HCT116 (cell line): ENCODE results near the gene NFIA. TPM values are rescaled to one million over a fixed set of nuclear protein-coding genes. Genes with fewer than 3 reads are reported as not detected.
A peak's percentile ranks its signal among the peaks of the same experiment; 100 is the strongest.

Experiments
- ATAC-seq: fragments of 200-7000 bp; cut with Tn5 transposase; 2 replicates; pipeline ENCODE4 v1.9.1; 2020; ENCODE audit warnings: mild to moderate bottlenecking, moderate library complexity
- BruUV-seq: library from RNA; stranded (reverse); fragments of 400-500 nt; replicated peaks from 2 replicates; lab custom pipeline; 2021; lab: Mats Ljungman, UMichigan
- CTCF ChIA-PET: fragments of 300-600 bp; sonication (Branson Sonifier 250); formaldehyde crosslinking; loops from one replicate; lab custom pipeline; 2021; ENCODE audit warnings: antibody characterized with exemption; lab: Charles Lee
- POLR2A ChIA-PET: fragments of 300-600, 350-600 bp; sonication (Branson Sonifier 250); formaldehyde crosslinking; loops from one replicate; lab custom pipeline; 2021; ENCODE audit warnings: antibody characterized with exemption; lab: Charles Lee
- RAD21 ChIA-PET, 2 experiments: fragments of 300-600 bp; sonication (Branson Sonifier 250); formaldehyde crosslinking; loops; one replicate each; lab custom pipeline; 2023; ENCODE audit warnings: low total read pairs in 2 of 2; ENCODE audit not compliant: uncharacterized antibody in 2 of 2, unreplicated experiment in 2 of 2, low non-redundant PET in 1 of 2; lab: Charles Lee
- DNase-seq: peaks from one replicate; pipeline ENCODE4 v3.0.0-alpha.2; 2010; ENCODE audit warnings: low read depth, low spot score
- H2AFZ ChIP-seq: fragments of 200-600 bp; shearing (Covaris generic), sonication (generic); 2 replicates; pipeline ENCODE4 v1.6.1; 2017; ENCODE audit warnings: low read depth, mixed run types, mixed read lengths, antibody characterized with exemption, low read length; ENCODE audit not compliant: poor library complexity, severe bottlenecking
- H3K27ac ChIP-seq: 2 replicates; pipeline ENCODE4 v1.5.1; 2012; ENCODE audit warnings: low read depth, low read length
- H3K27me3 ChIP-seq: fragments of 200-600 bp; sonication (generic); 2 replicates; pipeline ENCODE4 v1.6.1; 2016; ENCODE audit warnings: mixed run types, low read length, mixed read lengths; ENCODE audit not compliant: insufficient read depth
- H3K36me3 ChIP-seq, 2 experiments: fragments of 200-500 bp in 1 of 2; fragments of 200-600 bp in 1 of 2; sonication (Bioruptor generic) in 1 of 2; sonication (generic) in 1 of 2; 2 replicates each; pipeline versions ENCODE4 v1.5.1 to v1.6.1; 2014 to 2016; ENCODE audit warnings: low read length in 2 of 2, inconsistent platforms in 1 of 2, mixed read lengths in 1 of 2, mixed run types in 1 of 2; ENCODE audit not compliant: insufficient read depth in 2 of 2, control insufficient read depth in 1 of 2
- H3K4me1 ChIP-seq, 2 experiments: fragments of 200-600 bp in 1 of 2; sonication (generic) in 1 of 2; 2 replicates each; pipeline versions ENCODE4 v1.5.1 to v1.6.1; 2012 to 2017; ENCODE audit warnings: low read length in 2 of 2, inconsistent platforms in 1 of 2, mild to moderate bottlenecking in 1 of 2, mixed read lengths in 1 of 2, mixed run types in 1 of 2, moderate library complexity in 1 of 2; ENCODE audit not compliant: insufficient read depth in 2 of 2, control insufficient read depth in 1 of 2
- H3K4me2 ChIP-seq: fragments of 200-600 bp; sonication (generic); 2 replicates; pipeline ENCODE4 v1.6.1; 2017; ENCODE audit warnings: mixed run types, low read length, mixed read lengths
- H3K4me3 ChIP-seq, 2 experiments: fragments of 200-600 bp in 1 of 2; sonication (generic) in 1 of 2; replicated peaks in 1 of 2; 2 replicates each; pipeline ENCODE4 v1.5.1; 2011 to 2016; ENCODE audit warnings: low read length in 2 of 2, control low read depth in 1 of 2, low read depth in 1 of 2, mild to moderate bottlenecking in 1 of 2, mixed read lengths in 1 of 2, mixed run types in 1 of 2
- H3K79me2 ChIP-seq: fragments of 200-600 bp; sonication (generic); 2 replicates; pipeline ENCODE4 v1.6.1; 2017; ENCODE audit warnings: mild to moderate bottlenecking, mixed run types, low read length, moderate library complexity, mixed read lengths; ENCODE audit not compliant: insufficient read depth
- H3K9ac ChIP-seq: fragments of 200-600 bp; sonication (generic); 2 replicates; pipeline ENCODE4 v1.6.1; 2016; ENCODE audit warnings: low read length, mixed read lengths
- H3K9me2 ChIP-seq: fragments of 200-600 bp; sonication (generic), shearing (Covaris generic); 2 replicates; pipeline ENCODE4 v1.6.1; 2017; ENCODE audit warnings: mixed run types, mild to moderate bottlenecking, moderate library complexity; ENCODE audit not compliant: insufficient read depth
- H3K9me3 ChIP-seq, 2 experiments: fragments of 200-500 bp in 1 of 2; fragments of 200-600 bp in 1 of 2; sonication (Bioruptor generic) in 1 of 2; sonication (generic) in 1 of 2; 2 replicates each; pipeline ENCODE4 v1.6.1; 2014 to 2017; ENCODE audit warnings: low read length in 2 of 2, mixed read lengths in 2 of 2, inconsistent platforms in 1 of 2, low read depth in 1 of 2, mild to moderate bottlenecking in 1 of 2, mixed run types in 1 of 2, moderate library complexity in 1 of 2; ENCODE audit not compliant: control insufficient read depth in 1 of 2, insufficient read depth in 1 of 2
- H4K20me1 ChIP-seq: fragments of 200-600 bp; sonication (generic), shearing (Covaris generic); 2 replicates; pipeline ENCODE4 v1.6.1; 2017; ENCODE audit warnings: mixed run types, mild to moderate bottlenecking, moderate library complexity; ENCODE audit not compliant: insufficient read depth
- CBX3 ChIP-seq: IDR thresholded peaks from 2 replicates; pipeline ENCODE4 v1.6.1; 2012; ENCODE audit warnings: low read depth
- CEBPB ChIP-seq: IDR thresholded peaks from 2 replicates; pipeline ENCODE4 v1.6.1; 2012; ENCODE audit warnings: low read depth
- EGR1 ChIP-seq: IDR thresholded peaks from 2 replicates; pipeline ENCODE4 v1.6.1; 2012; ENCODE audit warnings: low read depth
- ELF1 ChIP-seq: IDR thresholded peaks from 2 replicates; pipeline ENCODE4 v1.6.1; 2012; ENCODE audit warnings: low read depth, borderline replicate concordance
- EZH2 ChIP-seq: fragments of 200-600 bp; sonication (generic); IDR thresholded peaks from 2 replicates; pipeline ENCODE4 v1.6.1; 2017; ENCODE audit warnings: antibody characterized with exemption, mixed run types
- FOSL1 ChIP-seq: IDR thresholded peaks from 2 replicates; pipeline ENCODE4 v1.6.1; 2012; ENCODE audit warnings: low read depth
- JUND ChIP-seq: IDR thresholded peaks from 2 replicates; pipeline ENCODE4 v1.6.1; 2012
- SIN3A ChIP-seq: IDR thresholded peaks from 2 replicates; pipeline ENCODE4 v1.6.1; 2012; ENCODE audit warnings: low read depth
- SRF ChIP-seq: IDR thresholded peaks from 2 replicates; pipeline ENCODE4 v1.6.1; 2012; ENCODE audit warnings: low read depth
- TCF7L2 ChIP-seq: IDR thresholded peaks from 2 replicates; pipeline ENCODE4 v1.7.0; 2011; ENCODE audit warnings: borderline replicate concordance, inconsistent platforms; ENCODE audit not compliant: insufficient read depth, insufficient read length; ENCODE audit errors: extremely low read depth
- YY1 ChIP-seq: IDR thresholded peaks from 2 replicates; pipeline ENCODE4 v1.6.1; 2011; ENCODE audit warnings: low read length, low read depth, moderate library complexity, mild to moderate bottlenecking; ENCODE audit not compliant: insufficient replicate concordance; ENCODE audit errors: extremely low read depth
- ZFX ChIP-seq: fragments of 450-650 bp; IDR thresholded peaks from 2 replicates; pipeline ENCODE4 v1.6.1; 2017
- ZNF274 ChIP-seq: fragments of 200-500 bp; sonication (Bioruptor generic); IDR thresholded peaks from 2 replicates; pipeline ENCODE4 v1.6.1; 2014; ENCODE audit warnings: mild to moderate bottlenecking, low read depth, low read length, inconsistent platforms
- intact Hi-C: fragments of 100-400 bp; cut with micrococcal nuclease; formaldehyde crosslinking; loops from 2 replicates; pipeline ENCODE4 v1.10.0; 2022
- total RNA-seq: library from RNA; stranded (reverse); gene quantifications from one replicate; pipeline ENCODE4 v1.2.1, GENCODE V29; 2021; ENCODE audit not compliant: unreplicated experiment
- TF ChIP-seq, protein P1 (sequence below): IDR thresholded peaks from 2 replicates; pipeline ENCODE4 v1.6.1; 2012
- TF ChIP-seq, protein P2 (sequence below): IDR thresholded peaks from 2 replicates; pipeline ENCODE4 v1.6.1; 2012; ENCODE audit warnings: low read depth
- TF ChIP-seq, protein P3 (sequence below), 3 experiments: fragments of 200-600 bp in 1 of 3; sonication (generic) in 1 of 3; IDR thresholded peaks in 2 of 3; conservative IDR thresholded peaks in 1 of 3; 2 replicates each; pipeline ENCODE4 v1.5.1; 2012 to 2017; ENCODE audit warnings: low read depth in 2 of 3, low read length in 2 of 3, antibody characterized with exemption in 1 of 3, borderline replicate concordance in 1 of 3, control low read depth in 1 of 3, mild to moderate bottlenecking in 1 of 3, mixed read lengths in 1 of 3, mixed run types in 1 of 3, moderate library complexity in 1 of 3; ENCODE audit not compliant: insufficient read depth in 1 of 3
- TF ChIP-seq, protein P4 (sequence below): IDR thresholded peaks from 2 replicates; pipeline ENCODE4 v1.6.1; 2011; ENCODE audit warnings: mild to moderate bottlenecking, low read length, moderate library complexity; ENCODE audit not compliant: insufficient replicate concordance; ENCODE audit errors: extremely low read depth

Gene NFIA
- total RNA-seq, 1 experiment from 2014 or later = 17.2 TPM

DNA sequence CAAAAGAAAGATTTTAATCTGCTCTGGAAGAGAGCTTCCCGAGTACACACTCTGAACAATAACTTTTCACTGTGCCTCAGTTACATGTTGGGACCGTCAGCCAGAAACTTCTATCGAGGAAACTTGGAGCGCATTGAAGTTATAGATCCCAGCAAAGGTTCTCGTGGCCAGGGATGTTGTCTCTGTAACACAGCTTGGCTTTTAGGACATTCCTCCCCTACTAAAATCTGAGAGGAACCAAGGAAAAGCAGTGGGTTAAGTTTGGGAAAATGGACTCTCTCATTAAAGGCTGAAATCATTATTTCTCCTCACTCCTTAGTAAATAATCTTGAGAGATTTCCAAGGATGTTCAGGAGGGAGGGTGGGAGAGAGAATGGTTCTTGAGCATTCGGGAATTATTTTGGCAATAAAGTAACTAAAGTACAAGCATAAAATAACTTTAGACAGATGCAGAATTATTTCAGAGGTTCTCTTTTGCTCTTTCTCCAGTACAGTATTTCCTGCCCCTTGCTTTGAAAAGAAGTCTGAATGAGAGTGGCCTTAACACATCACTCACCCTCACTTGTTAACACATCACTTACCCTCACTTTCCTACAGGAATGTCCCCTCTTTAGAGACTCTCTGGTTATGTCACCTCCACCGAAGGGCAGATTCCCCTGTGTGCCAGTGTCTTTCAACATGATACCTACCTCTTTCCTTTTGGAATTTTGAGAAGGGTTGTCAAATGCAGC is 1.8 kb upstream of the NFIA start:
- Histone ChIP-seq H3K9me2 (no peaks in the 10 kb centered on the region), H3K27me3 (no peaks in the 10 kb centered on the region), H3K36me3 (no peaks in the 10 kb centered on the region), H3K4me2 (peak overlapping the region; percentile 79), H3K9me3 (no peaks in the 10 kb centered on the region), H3K9ac (peak overlapping the region; percentile 57), H3K27ac (no peak overlapping the region), H3K79me2 (peaks cover 20% of the 10 kb centered on the region), H4K20me1 (no peaks in the 10 kb centered on the region), H3K4me1 (peaks cover 39 to 61% of the 10 kb centered on the region in 2 experiments)
- ChIA-PET RAD21 (no interaction called here), CTCF (interaction anchor here (1.7 kb wide), 1 partner anchor 31 kb away, joined by 4 read pairs; no protein-coding TSS in a partner anchor), POLR2A (no interaction called here)
- no peak for ATAC-seq
- intact Hi-C loops = no loop called here
- TF ChIP-seq CBX3 (no peak), SRF (no peak), ZNF274 (no peak), YY1 (no peak), EZH2 (no peak), CEBPB (no peak), ELF1 (no peak), SIN3A (no peak), FOSL1 (no peak), ZFX (no peak), EGR1 (no peak), TCF7L2 (no peak), JUND (no peak)
- TF ChIP-seq, protein P1, sequence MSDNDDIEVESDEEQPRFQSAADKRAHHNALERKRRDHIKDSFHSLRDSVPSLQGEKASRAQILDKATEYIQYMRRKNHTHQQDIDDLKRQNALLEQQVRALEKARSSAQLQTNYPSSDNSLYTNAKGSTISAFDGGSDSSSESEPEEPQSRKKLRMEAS = no peak
- TF ChIP-seq, protein P2, sequence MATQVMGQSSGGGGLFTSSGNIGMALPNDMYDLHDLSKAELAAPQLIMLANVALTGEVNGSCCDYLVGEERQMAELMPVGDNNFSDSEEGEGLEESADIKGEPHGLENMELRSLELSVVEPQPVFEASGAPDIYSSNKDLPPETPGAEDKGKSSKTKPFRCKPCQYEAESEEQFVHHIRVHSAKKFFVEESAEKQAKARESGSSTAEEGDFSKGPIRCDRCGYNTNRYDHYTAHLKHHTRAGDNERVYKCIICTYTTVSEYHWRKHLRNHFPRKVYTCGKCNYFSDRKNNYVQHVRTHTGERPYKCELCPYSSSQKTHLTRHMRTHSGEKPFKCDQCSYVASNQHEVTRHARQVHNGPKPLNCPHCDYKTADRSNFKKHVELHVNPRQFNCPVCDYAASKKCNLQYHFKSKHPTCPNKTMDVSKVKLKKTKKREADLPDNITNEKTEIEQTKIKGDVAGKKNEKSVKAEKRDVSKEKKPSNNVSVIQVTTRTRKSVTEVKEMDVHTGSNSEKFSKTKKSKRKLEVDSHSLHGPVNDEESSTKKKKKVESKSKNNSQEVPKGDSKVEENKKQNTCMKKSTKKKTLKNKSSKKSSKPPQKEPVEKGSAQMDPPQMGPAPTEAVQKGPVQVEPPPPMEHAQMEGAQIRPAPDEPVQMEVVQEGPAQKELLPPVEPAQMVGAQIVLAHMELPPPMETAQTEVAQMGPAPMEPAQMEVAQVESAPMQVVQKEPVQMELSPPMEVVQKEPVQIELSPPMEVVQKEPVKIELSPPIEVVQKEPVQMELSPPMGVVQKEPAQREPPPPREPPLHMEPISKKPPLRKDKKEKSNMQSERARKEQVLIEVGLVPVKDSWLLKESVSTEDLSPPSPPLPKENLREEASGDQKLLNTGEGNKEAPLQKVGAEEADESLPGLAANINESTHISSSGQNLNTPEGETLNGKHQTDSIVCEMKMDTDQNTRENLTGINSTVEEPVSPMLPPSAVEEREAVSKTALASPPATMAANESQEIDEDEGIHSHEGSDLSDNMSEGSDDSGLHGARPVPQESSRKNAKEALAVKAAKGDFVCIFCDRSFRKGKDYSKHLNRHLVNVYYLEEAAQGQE = no peak
- TF ChIP-seq, protein P3, sequence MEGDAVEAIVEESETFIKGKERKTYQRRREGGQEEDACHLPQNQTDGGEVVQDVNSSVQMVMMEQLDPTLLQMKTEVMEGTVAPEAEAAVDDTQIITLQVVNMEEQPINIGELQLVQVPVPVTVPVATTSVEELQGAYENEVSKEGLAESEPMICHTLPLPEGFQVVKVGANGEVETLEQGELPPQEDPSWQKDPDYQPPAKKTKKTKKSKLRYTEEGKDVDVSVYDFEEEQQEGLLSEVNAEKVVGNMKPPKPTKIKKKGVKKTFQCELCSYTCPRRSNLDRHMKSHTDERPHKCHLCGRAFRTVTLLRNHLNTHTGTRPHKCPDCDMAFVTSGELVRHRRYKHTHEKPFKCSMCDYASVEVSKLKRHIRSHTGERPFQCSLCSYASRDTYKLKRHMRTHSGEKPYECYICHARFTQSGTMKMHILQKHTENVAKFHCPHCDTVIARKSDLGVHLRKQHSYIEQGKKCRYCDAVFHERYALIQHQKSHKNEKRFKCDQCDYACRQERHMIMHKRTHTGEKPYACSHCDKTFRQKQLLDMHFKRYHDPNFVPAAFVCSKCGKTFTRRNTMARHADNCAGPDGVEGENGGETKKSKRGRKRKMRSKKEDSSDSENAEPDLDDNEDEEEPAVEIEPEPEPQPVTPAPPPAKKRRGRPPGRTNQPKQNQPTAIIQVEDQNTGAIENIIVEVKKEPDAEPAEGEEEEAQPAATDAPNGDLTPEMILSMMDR (IDR thresholded peaks at IDR 0.05 in 2 of 3, conservative IDR thresholded peaks at IDR 0.05 in 1 of 3; ENCODE audit: borderline replicate concordance in 1 of 3, insufficient read depth in 1 of 3, low read depth in 2 of 3, low read length in 2 of 3) = no peak
- TF ChIP-seq, protein P4, sequence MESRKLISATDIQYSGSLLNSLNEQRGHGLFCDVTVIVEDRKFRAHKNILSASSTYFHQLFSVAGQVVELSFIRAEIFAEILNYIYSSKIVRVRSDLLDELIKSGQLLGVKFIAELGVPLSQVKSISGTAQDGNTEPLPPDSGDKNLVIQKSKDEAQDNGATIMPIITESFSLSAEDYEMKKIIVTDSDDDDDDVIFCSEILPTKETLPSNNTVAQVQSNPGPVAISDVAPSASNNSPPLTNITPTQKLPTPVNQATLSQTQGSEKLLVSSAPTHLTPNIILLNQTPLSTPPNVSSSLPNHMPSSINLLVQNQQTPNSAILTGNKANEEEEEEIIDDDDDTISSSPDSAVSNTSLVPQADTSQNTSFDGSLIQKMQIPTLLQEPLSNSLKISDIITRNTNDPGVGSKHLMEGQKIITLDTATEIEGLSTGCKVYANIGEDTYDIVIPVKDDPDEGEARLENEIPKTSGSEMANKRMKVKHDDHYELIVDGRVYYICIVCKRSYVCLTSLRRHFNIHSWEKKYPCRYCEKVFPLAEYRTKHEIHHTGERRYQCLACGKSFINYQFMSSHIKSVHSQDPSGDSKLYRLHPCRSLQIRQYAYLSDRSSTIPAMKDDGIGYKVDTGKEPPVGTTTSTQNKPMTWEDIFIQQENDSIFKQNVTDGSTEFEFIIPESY = no peak
- TF ChIP-seq, all 23 proteins: peak for 0
- peak overlapping the region; percentile 92 for H2AFZ ChIP-seq
- no peak for DNase-seq
- no TSS peak for BruUV-seq
- H3K4me3 ChIP-seq = peak overlapping the region; percentile 27 to 61
